NCI-H146 treated with DMSO at 0.1 percent for 48 hours (cell line): ENCODE data around the gene KIFAP3.
"Not testable (repeated sequence)": the region's sequence is repeated elsewhere in the genome, so short reads cannot be mapped to it uniquely, and the experiment has no call there.

Experiments used
- DNase-seq: peaks from one replicate; lab custom pipeline; 2025; ENCODE audit not compliant: unreplicated experiment; lab: John Stamatoyannopoulos, UW

KIFAP3 gene

DNA sequence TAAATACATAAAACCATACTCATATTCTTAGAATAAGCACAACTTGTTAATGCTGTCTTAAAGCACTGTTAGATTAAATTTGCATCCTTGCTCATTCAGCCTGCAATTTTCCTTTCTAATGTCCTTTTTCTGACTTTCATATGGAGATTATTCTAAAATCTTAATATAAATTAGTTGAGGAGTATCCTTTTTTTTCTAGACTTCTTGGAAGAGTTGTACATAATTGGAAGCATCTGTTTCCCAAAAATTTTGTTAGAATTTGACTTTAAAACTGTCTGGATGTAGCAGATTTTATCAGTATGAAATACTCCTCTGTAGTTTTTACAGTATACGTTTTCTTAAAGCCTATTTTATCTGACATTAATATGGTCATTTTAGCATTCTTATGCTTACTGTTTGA lies 9.7 kb downstream of the KIFAP3 start:
- no peak for DNase-seq

GRCh38 chr1:170063109-170063826 lies 11.2 kb downstream of the KIFAP3 start:
- DNase-seq = no peak

GRCh38 chr1:170061676-170062075 lies 12.8 kb downstream of the KIFAP3 start:
- DNase-seq = not testable (repeated sequence)

DNA sequence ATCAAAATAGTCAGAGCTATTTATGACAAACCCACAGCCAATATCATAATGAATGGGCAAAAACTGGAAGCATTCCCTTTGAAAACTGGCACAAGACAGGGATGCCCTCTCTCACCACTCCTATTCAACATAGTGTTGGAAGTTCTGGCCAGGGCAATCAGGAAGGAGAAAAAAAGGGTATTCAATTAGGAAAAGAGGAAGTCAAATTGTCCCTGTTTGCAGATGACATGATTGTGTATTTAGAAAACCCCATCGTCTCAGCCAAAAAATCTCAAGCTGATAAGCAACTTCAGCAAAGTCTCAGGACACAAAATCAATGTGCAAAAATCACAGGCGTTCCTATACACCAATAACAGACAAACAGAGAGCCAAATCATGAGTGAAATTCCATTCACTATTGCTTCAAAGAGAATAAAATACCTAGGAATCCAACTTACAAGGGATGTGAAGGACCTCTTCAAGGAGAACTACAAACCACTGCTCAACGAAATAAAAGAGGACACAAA lies 14.4 kb downstream of the KIFAP3 start:
- not testable (repeated sequence) for DNase-seq

DNA sequence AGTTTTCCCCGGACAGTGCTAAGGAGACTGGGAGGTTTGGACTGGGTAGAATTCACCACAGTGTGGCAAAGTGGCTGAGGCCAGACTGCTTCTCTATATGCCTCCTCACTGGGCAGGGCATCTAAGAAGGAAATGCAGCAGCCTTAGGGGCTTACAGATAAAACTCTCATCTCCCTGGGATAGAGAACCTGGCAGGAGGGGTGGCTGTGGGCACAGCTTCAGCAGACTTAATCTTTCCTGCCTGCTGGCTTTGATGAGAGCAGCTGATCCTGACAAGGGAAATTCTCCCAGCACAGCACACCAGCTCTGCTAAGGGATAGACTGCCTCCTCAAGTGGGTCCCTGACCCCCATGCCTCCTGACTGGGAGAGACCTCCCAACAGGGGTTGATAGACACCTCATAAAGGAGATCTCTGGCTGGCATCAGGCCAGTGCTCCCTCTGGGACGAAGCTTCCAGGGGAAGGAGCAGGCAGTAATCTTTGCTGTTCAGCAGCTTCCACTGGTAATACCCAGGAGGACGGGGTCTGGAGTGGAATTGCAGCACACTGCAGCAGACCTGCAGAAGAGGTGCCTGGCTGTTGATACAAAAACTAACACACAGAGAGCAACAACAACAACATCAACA lies 25.2 kb downstream of the KIFAP3 start:
- DNase-seq = no peak

- no peak for DNase-seq
Observed at GRCh38 chr1:170048515-170048914, 26.0 kb downstream of the KIFAP3 start.

DNA sequence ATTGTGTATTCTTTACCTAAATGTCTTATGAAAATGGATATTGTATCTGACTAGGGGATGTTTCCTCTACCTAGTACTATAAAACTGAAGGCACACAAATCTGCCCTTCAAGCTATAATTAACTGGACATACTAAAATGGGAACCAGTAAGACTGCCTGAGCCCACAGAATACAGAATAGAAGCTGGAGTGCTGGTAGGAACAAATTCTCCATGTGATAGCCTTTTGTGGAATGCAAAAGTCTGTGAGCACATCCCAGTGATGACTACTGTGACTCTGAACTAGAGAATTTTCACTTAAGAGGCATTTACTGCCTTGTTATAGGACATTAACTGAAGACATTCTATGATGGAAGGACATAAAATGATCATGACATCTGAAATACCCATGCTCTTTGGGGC lies 30.3 kb downstream of the KIFAP3 start:
- no peak for DNase-seq

GRCh38 chr1:170041423-170042192 lies 32.9 kb downstream of the KIFAP3 start:
- DNase-seq = no peak

DNA sequence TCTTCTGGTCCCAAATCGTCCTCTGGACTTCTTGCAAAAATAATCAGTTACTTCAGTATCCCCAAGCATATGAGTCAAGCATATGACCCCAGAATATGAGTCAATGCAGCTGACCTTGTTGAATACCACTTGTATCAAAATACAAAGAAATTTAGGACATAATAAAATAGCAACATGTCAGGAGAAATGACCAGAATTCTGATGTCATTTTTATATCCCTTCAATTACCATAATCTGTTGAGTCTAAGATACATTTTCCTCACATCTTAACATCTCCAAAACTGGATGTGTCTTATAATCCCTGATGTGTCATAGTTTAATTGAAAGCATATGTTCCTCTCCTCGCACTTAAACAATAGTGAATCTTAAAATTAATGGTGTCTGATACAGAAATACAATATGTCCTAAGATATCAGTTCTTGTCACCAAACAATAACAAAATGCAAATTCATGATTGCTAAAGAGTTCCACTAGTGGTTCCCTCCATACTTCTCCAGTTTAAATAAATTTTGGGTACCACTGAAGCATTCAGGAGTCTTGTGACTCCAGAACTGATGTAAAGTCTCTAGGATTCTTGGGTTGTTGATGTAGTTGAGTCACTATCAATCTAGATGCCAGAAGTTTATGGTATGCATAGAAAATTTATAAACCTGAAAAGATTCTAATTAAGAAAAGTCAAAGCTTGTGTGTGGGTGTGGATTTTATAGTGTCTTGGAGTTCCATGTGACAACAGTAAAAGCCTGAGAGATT lies 41.8 kb downstream of the KIFAP3 start:
- no peak for DNase-seq

DNA sequence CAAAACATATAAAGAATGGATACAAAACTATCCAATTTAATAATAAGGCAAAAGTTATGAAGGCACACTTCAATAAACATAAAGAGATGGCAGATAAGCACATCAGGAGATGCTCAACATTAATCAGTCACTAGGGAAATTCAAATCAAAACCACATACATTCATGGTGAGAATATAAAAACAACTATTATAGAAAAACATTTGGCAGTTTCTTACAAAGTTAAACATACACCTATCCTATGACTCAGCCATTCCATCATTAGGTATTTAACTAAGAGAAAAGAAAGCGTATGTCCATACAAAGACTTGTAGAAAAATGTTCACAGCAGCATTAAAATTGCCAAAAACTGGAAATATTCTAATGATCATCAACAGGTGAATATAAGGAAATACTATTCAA lies 44.3 kb downstream of the KIFAP3 start:
- no peak for DNase-seq

DNA sequence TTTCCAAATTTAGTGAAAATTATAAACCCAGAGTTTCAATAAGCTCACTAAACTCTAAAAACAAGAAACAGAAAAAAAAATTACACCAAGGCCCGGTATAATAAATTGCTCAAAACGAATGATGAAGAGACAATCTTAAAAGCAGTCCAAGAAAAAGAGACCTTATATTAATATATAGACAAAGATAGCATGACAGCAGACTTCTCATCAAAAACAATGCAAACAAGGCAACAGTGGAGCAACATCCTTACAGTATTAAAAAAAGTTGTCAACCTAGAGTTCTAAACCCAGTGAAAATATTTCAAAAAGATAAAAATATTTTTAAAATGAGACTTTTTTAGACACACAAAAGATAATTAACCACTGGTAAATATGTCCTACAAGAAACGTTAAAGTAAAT lies 46.7 kb downstream of the KIFAP3 start:
- no peak for DNase-seq

DNA sequence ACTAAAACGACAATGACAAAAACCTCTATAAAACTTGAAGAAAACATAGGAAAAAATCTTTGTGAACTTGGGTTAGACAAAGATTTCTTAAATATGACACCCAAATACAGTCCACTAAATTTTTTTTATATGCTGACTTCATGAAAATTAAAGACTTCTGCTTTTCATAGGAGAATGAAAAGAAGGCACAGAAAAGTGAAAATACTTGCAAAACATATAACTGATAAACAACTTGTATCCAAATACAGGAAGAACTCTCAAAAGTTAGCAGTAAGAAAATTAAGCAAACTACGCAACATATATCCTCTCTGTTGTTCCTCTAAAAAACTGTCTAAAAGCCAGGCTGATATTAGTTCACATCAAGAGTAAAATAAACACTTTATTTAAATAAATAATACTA lies 53.6 kb downstream of the KIFAP3 start:
- no peak for DNase-seq

- DNase-seq = no peak
Observed at GRCh38 chr1:170017478-170017877, 57.0 kb downstream of the KIFAP3 start.

- no peak for DNase-seq
Observed at GRCh38 chr1:170012920-170013319, 61.6 kb downstream of the KIFAP3 start.

DNA sequence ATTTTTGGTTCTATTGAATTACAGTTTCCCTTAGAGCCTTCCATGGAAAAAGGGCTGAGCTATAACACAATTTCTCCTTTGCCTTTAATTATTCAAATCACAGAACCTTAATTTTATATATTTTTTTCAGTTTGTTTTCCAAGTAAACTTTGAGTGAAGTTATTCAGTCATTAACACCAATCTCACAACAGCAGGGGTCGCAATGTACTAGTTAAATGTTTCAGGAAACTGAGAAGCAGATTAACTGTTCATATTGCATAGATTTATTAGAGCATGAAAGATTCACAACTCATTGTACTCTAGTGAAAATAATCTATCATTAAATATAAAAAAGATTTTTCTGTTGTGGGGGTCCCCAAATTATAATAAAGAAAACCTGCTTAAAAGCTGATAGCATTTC lies 64.1 kb downstream of the KIFAP3 start:
- DNase-seq = peak; percentile 1

DNA sequence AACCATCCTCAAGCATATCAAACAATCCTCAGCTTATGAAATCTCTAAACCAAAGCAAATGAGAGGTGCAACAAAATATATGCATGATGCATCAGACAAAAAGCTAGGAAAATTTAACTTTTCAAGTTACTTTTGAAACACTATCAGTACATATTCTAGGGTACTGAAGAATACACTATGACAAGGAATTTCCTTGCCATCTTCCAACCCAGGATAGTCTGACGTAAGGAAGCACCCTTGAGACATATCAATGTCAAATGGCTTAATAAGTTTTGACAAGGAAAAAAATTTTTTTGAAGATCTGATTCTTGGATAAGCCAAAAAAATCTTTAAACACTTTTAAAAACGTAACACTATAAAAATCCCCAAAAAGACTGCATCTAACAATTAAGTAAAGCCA lies 64.9 kb downstream of the KIFAP3 start:
- DNase-seq = no peak

- DNase-seq = not testable (repeated sequence)
Observed at GRCh38 chr1:170008745-170009144, 65.8 kb downstream of the KIFAP3 start.

DNA sequence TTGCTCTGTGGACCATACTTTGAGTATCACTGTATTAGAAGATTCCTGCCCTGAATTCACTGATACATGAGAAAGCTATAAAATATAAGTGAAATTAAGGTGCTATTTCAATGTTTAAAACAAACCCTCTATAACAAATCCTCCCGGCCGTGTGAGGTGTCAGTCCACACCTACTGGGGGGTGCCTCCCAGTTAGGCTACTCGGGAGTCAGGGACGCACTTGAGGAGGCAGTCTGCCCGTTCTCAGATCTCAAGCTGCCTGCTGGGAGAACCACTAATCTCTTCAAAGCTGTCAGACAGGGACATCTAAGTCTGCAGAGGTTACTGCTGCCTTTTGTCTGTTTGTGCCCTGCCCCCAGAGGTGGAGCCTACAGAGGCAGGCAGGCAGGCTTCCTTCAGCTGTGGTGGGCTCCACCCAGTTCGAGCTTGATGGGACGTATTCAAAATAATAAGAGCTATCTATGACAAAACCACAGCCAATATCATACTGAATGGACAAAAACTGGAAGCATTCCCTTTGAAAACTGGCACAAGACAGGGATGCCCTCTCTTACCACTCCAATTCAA lies 71.1 kb downstream of the KIFAP3 start:
- DNase-seq = not testable (repeated sequence)

- no peak for DNase-seq
Observed at GRCh38 chr1:170001266-170001665, 73.2 kb downstream of the KIFAP3 start.

DNA sequence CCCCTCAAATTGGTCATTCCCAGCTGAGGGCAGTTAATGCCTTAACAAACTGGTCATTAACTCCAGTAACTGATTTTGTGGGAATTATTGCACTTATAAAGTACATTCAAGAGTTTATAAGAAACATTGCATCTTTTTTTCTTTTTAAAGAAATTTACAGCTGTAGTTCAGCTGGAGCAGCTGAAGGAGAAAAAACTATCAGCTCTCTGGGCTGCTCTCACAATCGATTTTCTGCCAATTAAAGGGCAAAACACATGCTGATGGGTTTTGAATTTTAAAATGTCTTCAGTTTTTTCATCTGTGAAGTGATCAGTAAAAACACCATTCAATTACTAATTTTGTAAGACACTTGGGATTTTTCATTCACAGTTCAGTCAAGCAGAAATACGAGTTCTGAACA lies 74.7 kb downstream of the KIFAP3 start:
- DNase-seq = no peak

DNA sequence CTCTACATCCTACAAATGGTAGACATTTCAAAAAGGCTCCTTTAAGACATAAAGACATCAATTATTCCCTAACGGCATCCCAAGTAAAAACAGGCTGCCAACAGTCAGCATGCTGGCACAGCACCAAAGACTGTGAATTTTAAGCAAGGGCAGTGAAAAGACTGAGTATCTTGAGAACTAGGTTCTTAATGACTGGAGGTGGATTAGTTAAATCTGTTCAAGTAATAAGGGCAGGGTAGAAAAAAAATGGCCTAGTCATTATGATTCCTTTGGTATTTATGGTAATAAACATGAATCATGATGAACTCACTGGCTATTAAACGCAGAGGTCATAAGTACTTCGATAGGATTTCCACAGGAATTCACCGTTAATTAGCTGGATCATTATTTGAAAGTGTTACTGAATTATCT lies 75.2 kb downstream of the KIFAP3 start:
- no peak for DNase-seq
